ENCODE data around the gene PTTG2.

The PTTG2 gene

GRCh38 chr4:37989398-37990260, 29.4 kb downstream of the PTTG2 start:
- DNase-seq = no peak

GRCh38 chr4:37990731-37991245, 30.6 kb downstream of the PTTG2 start:
- no peak for DNase-seq

DNA sequence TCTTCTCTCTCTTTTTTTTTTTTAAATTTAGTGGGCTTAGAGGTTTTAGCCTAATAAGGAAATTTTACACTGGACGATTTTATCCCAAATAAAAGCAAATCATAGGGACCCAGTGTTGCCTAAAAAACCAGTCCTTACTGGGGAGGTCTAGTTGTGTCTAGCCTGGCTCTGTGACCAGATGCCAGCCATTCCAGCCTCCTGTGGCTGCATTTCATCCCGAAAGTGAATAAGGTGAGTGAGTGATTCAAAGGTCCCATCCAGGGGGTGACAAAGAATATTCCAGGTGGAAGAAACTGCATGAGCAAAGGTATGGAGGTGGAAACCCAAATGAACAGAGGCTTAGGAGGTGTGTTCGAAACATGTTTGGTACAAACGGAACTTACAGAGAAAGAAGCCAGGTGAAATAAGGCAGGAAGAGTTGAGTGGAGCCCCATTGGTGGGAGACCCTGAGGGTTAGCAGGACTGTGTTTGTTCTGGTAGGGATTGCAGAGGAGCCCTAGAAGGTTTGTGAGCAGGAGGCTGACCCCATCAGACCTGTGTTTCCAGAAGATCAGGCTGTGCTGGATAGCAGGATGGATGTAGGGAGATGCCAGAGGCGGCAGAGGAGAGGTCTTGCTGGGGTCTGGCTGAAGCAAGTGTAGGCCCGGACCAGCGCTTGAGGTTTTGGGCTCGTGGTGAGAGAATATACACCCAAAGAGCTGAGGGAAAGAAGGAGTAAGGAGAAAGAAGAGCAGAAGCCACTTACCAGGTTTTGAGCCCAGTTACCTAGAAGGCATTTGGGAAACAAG, 31.6 kb downstream of the PTTG2 start:
- DNase-seq = no peak

- no peak for DNase-seq
Observed at GRCh38 chr4:37993806-37994205, 33.6 kb downstream of the PTTG2 start.

GRCh38 chr4:37994569-37994968, 34.4 kb downstream of the PTTG2 start:
- DNase-seq = no peak

DNA sequence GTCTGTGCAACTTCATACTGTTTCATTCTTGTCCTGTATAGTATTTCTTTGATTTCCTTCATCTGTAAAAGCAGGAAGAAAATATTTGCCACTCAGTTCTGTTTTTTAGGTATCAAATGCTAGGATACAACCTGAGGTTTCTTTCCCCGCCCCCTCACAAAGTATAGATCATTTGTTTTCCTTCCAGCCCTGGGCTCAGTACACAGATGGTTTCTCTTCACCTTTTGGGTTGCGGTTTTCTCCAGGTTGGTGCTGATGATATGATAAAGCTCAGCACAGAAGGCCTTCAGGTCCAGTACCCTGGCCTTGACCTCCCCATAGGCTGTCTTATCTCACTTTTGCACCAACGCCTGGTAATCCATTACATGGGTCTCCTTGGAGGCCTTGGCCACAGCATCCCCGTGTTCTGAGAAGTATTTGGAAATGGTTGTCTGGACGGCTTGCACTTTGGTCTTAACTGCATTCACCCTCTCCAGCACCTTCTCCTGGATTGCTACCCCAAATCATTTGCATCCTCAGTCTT, 35.2 kb downstream of the PTTG2 start:
- no peak for DNase-seq

GRCh38 chr4:37995981-37996775, 36.0 kb downstream of the PTTG2 start:
- DNase-seq = no peak

DNA sequence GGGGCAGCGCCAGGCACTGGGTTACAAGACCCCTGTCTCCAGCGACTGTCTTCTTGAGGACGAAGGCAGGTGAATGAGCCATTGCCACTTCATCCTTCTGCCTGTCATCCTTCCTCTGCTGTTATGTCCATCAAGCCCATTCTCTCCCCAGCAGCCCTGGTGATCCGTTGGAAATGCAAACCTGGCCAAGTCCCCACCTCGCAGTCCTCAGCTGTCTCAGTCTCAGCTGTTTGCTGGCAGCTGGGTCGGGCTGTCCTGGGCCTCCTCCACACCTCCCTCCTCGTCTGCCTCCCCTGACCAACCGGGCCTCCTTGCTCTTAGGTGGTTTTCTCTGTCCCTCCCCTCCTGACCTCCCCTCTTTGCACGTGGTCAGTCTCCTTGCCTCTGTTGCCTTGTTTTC, 38.0 kb downstream of the PTTG2 start:
- no peak for DNase-seq

- no peak for DNase-seq
Observed at GRCh38 chr4:37999000-37999716, 39.0 kb downstream of the PTTG2 start.

DNA sequence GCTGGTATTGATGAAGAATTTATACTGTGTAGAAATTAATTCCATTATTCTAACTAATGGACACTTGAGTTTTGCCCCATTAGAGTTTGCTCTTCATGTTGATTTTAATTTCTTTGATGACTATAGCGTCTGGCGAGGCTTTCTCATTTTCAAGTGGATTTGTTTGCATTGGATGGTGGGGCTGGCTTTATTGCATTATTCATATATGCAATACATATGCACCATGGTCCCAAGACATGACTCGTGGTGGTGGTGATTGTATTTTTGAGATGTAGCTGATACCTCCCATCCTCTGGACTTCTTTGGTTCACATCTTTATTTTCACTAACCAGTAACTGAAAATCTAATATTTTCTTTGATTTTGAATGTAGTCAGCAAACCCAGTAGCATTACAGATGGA, 39.8 kb downstream of the PTTG2 start:
- DNase-seq = no peak

- no peak for DNase-seq
Observed at GRCh38 chr4:38001927-38002326, 41.7 kb downstream of the PTTG2 start.

GRCh38 chr4:38002451-38003071, 42.4 kb downstream of the PTTG2 start:
- no peak for DNase-seq

GRCh38 chr4:38003102-38003501, 42.9 kb downstream of the PTTG2 start:
- DNase-seq = no peak

DNA sequence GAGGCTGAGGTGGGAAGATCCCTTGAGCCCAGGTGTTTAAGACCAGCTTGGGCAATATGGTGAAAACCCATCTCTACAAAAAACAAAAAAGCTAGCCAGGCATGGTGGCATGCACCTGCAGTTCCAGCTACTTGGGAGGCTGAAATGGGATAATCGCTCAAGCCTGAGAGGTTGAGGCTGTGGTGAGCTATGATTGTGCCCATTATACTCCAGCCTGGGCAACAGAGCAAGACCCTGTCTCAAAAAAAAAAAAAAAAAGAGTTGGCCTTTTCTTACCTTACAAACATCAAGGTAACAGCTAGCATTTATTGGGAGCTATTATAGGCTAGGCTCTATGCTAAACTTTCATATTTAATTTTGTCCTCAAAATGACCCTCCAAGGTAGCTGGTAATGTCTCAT, 43.4 kb downstream of the PTTG2 start:
- no peak for DNase-seq

DNA sequence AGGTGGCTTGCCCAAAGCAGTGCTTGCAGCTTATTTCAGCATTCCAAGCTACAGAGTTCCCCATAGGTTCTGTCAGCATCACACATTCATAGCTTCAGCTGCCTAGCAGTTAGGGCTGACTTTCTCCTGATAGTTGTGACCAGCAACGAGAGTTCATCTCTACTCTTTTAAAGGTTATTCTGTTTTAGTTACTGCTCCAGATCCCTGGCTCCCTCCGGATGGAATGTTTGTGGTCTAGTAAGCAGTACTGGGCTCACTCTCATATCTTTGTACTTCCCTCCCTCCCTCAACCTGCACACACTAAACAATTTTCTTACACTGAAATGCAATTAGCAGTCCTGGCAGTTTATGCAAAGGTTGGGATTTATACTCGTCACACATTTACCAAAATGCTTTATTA, 43.9 kb downstream of the PTTG2 start:
- DNase-seq = no peak

- DNase-seq = no peak
Observed at GRCh38 chr4:38004887-38005286, 44.7 kb downstream of the PTTG2 start.

GRCh38 chr4:38005637-38006036, 45.4 kb downstream of the PTTG2 start:
- DNase-seq = no peak

GRCh38 chr4:38007645-38008044, 47.4 kb downstream of the PTTG2 start:
- no peak for DNase-seq

DNA sequence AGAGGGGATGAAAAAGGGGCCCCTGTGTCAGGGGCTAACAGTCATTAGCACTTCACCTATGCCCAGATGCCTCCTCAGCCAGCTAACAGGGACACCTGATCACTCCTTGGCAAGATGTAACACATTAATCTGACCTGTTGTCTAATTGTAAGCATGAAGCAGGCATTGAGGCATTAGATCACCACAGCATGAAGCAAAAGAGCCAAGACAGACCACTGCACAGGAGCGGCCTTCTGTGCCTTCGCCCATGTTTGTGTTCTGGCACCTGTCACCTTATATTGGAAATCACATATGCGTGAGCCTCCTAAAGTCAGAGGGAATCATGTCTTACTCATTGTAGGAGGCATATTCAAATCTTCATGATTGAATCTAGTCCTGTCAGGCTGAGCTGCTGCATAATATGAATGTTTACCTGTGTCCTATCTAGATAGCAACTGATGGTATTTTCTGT, 48.4 kb downstream of the PTTG2 start:
- no peak for DNase-seq

- DNase-seq = no peak
Observed at GRCh38 chr4:38009421-38009820, 49.2 kb downstream of the PTTG2 start.

DNA sequence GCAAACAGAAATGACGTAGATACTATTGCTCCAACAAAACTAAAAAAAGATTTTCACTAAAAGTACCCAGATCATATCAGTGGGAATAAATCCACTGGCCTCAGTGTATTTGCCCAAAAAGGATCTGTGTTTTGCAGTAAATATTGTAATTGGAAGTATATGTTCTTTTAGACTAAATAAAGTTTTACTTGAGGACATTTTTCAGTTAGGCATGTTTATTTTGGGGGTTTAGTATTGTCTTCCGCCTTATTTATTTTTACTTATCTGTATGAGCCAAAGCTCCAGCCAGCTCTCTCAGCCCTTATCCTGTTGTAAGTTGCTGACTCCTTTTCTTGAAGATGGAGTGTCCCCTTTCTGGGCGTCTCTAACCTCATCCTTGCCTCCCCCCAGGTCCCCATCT, 49.8 kb downstream of the PTTG2 start:
- DNase-seq = no peak

Data from stimulated activated CD4-positive, alpha-beta T cell treated with anti-CD3 and anti-CD28 coated beads, Interleukin-4, amount 100 ng/mL, for 24 hours (primary cell).